K562 (cell line): ENCODE data around the gene GLCCI1. TPM values are rescaled to one million over a fixed set of nuclear protein-coding genes. Genes with fewer than 3 reads are reported as not detected.

ENCODE experiments used
- CLOCK ChIP-seq: fragments of 250-450 bp; sonication (Bioruptor Pico); IDR thresholded peaks from 2 replicates; pipeline ENCODE4 v1.4.0; 2020; ENCODE audit warnings: mild to moderate bottlenecking, moderate library complexity, borderline replicate concordance
- CTCF ChIP-seq, 3 experiments: IDR thresholded peaks in 2 of 3; conservative IDR thresholded peaks in 1 of 3; 2 replicates each; pipeline ENCODE4 v1.5.1; 2011 to 2012; ENCODE audit warnings: low read length in 3 of 3, mild to moderate bottlenecking in 3 of 3, control low read depth in 2 of 3, improper control_type of control experiment in 1 of 3, inconsistent platforms in 1 of 3, low read depth in 1 of 3, mixed read lengths in 1 of 3, moderate library complexity in 1 of 3; ENCODE audit not compliant: insufficient read depth in 2 of 3
- ETV5 ChIP-seq: sonication (generic); formaldehyde crosslinking; IDR thresholded peaks from 2 replicates; pipeline ENCODE4 v1.4.0; 2020; ENCODE audit warnings: low read depth, mild to moderate bottlenecking, missing genetic modification reagents
- HDAC1 ChIP-seq, 2 experiments: fragments of 450-650 bp; IDR thresholded peaks; 2 replicates each; pipeline ENCODE4 v1.6.1; 2016 to 2017; ENCODE audit warnings: inconsistent platforms in 1 of 2, mild to moderate bottlenecking in 1 of 2, moderate library complexity in 1 of 2
- ILK ChIP-seq: fragments of 450-650 bp; IDR thresholded peaks from 2 replicates; pipeline ENCODE4 v1.6.1; 2016; ENCODE audit warnings: missing genetic modification characterization, low read depth, mild to moderate bottlenecking, missing compliant biosample characterization, moderate library complexity, borderline replicate concordance
- NR2C2 ChIP-seq, 2 experiments: fragments of 200-800 bp in 1 of 2; sonication (Bioruptor generic) in 1 of 2; sonication (generic) in 1 of 2; formaldehyde crosslinking in 1 of 2; IDR thresholded peaks; 2 replicates each; pipeline versions ENCODE4 v1.6.1 to v1.8.0; 2016 to 2022; ENCODE audit warnings: mild to moderate bottlenecking in 1 of 2, missing compliant biosample characterization in 1 of 2, missing genetic modification characterization in 1 of 2, missing genetic modification reagents in 1 of 2
- POLR2A ChIP-seq: fragments of 450-650 bp; conservative IDR thresholded peaks from 2 replicates; pipeline ENCODE4 v1.6.1; 2016
- RB1 ChIP-seq: fragments of 450-650 bp; IDR thresholded peaks from 2 replicates; pipeline ENCODE4 v1.6.1; 2017; ENCODE audit warnings: low read depth, mild to moderate bottlenecking
- XRCC5 ChIP-seq: fragments of 200-400 bp; formaldehyde crosslinking; IDR thresholded peaks from 2 replicates; pipeline ENCODE4 v1.6.1; 2017; ENCODE audit warnings: low read depth, mild to moderate bottlenecking, low read length
- YBX1 ChIP-seq: fragments of 450-650 bp; IDR thresholded peaks from 2 replicates; pipeline ENCODE4 v1.7.1; 2016; ENCODE audit warnings: mild to moderate bottlenecking
- ZNF407 ChIP-seq: fragments of 450-650 bp; IDR thresholded peaks from 2 replicates; pipeline ENCODE4 v1.6.1; 2016; ENCODE audit warnings: low read depth
- polyA plus RNA-seq, 8 experiments: library from polyadenylated mRNA; depleted of rRNA in 4 of 8; stranded (reverse) in 5 of 8; unstranded in 3 of 8; fragments of >200 nt; fragmentation: Nextera tagmentation in 2 of 8; fragmentation: Illumina TruSeq in 1 of 8; extraction: Ambion mirVana in 2 of 8; extraction: Trizol in 1 of 8; gene quantifications; 2 replicates each; pipeline versions ENCODE4 v1.2.1 to v1.2.3, GENCODE V29; 2011 to 2014; ENCODE audit warnings: inconsistent platforms in 1 of 8, missing spikeins in 1 of 8
- total RNA-seq, 7 experiments: library from RNA; depleted of rRNA in 6 of 7; stranded (reverse); fragments of >200 nt in 6 of 7; fragmentation: Illumina TruSeq in 2 of 7; extraction: Trizol in 2 of 7; gene quantifications; 2 replicates each; pipeline versions ENCODE4 v1.2.1 to v1.2.3, GENCODE V29; 2011 to 2021; ENCODE audit warnings: low replicate concordance in 1 of 7

Gene GLCCI1
- total and polyA plus RNA-seq, 9 of the 15 experiments (the other 6 are each of a cell fraction or from before 2014, with no cell fraction given): 2.7 to 11.9 (median 7.2) TPM

GRCh38 chr7:8131694-8132605 is 163.4 kb downstream of the GLCCI1 start (continued):
- no peak for TF ChIP-seq ZNF407
- no peak for TF ChIP-seq XRCC5
- no peak for TF ChIP-seq YBX1
- TF ChIP-seq POLR2A: no peak
- no peak for TF ChIP-seq NR2C2 (CRISPR knock-in tag; IDR thresholded peaks at IDR 0.05)
- no peak for TF ChIP-seq NR2C2 (tag; IDR thresholded peaks at IDR 0.05)
- TF ChIP-seq ETV5 (CRISPR knock-in tag): no peak
- no peak for TF ChIP-seq RB1
- TF ChIP-seq CTCF (IDR thresholded peaks at IDR 0.05 in 2 of 3, conservative IDR thresholded peaks at IDR 0.05 in 1 of 3; ENCODE audit: insufficient read depth in 2 of 3, low read depth in 1 of 3, low read length in 3 of 3): no peak
- TF ChIP-seq ILK: no peak
- peak in 1 of 2 experiments; percentile 63; a peak in 1 of 4 replicates for TF ChIP-seq HDAC1 (IDR thresholded peaks at IDR 0.05)
- no peak for TF ChIP-seq CLOCK
